ENCODE data around the gene CAMP.
A peak's percentile ranks its signal among the peaks of the same experiment; 100 is the strongest.

The CAMP gene

GRCh38 chr3:48232734-48233133, 9.4 kb downstream of the CAMP start:
- no peak for TF ChIP-seq Cebpa-rat (IDR thresholded peaks at IDR 0.05)

GRCh38 chr3:48233542-48233941, 10.2 kb downstream of the CAMP start:
- TF ChIP-seq Cebpa-rat (IDR thresholded peaks at IDR 0.05): no peak
- no peaks in the 10 kb centered on the region for H4K20me1 ChIP-seq
- peaks cover 25% of the 10 kb centered on the region for H3K4me1 ChIP-seq
- H3K36me3 ChIP-seq: no peaks in the 10 kb centered on the region
- no peak overlapping the region for H3K4me2 ChIP-seq
- no peak overlapping the region for H3K27ac ChIP-seq
- peaks cover 9% of the 10 kb centered on the region; the same call in 1 of the 2 replicates for H3K9me3 ChIP-seq
- H3K4me3 ChIP-seq: no peak overlapping the region
- no peak overlapping the region for H3K9ac ChIP-seq
- H3K27me3 ChIP-seq: no peaks in the 10 kb centered on the region

More at GRCh38 chr3:48232734-48233133, 9.4 kb downstream of the CAMP start:
- H4K20me1 ChIP-seq: no peaks in the 10 kb centered on the region
- H3K4me2 ChIP-seq: no peak overlapping the region
- no peak overlapping the region for H3K9ac ChIP-seq
- no peaks in the 10 kb centered on the region for H3K36me3 ChIP-seq
- peaks cover 25% of the 10 kb centered on the region for H3K4me1 ChIP-seq
- no peak overlapping the region for H3K4me3 ChIP-seq
- H3K27me3 ChIP-seq: no peaks in the 10 kb centered on the region
- no peak overlapping the region for H3K27ac ChIP-seq
- H3K9me3 ChIP-seq: peaks cover 9% of the 10 kb centered on the region; the same call in 1 of the 2 replicates

GRCh38 chr3:48236531-48236930, 13.2 kb downstream of the CAMP start:
- H3K4me3 ChIP-seq: no peak overlapping the region
- no peak for TF ChIP-seq Cebpa-rat (IDR thresholded peaks at IDR 0.05)
- no peaks in the 10 kb centered on the region for H3K36me3 ChIP-seq
- no peaks in the 10 kb centered on the region for H4K20me1 ChIP-seq
- no peaks in the 10 kb centered on the region for H3K27me3 ChIP-seq
- peaks cover 25% of the 10 kb centered on the region for H3K4me1 ChIP-seq
- H3K4me2 ChIP-seq: no peak overlapping the region
- H3K27ac ChIP-seq: no peak overlapping the region
- H3K9ac ChIP-seq: no peak overlapping the region
- H3K9me3 ChIP-seq: peaks cover 9% of the 10 kb centered on the region; the same call in 1 of the 2 replicates

GRCh38 chr3:48238531-48239085, 15.3 kb downstream of the CAMP start:
- Histone ChIP-seq H3K36me3 (no peaks in the 10 kb centered on the region), H3K4me2 (no peak overlapping the region), H3K4me1 (peaks cover 31% of the 10 kb centered on the region), H3K4me3 (no peak overlapping the region), H3K27me3 (no peaks in the 10 kb centered on the region), H3K27ac (no peak overlapping the region), H4K20me1 (no peaks in the 10 kb centered on the region; the same call in 1 of the 2 replicates), H3K9me3 (no peaks in the 10 kb centered on the region), H3K9ac (no peak overlapping the region)
- TF ChIP-seq Cebpa-rat (IDR thresholded peaks at IDR 0.05): no peak

GRCh38 chr3:48240000-48240963, 17.0 kb downstream of the CAMP start:
- H4K20me1 ChIP-seq: no peaks in the 10 kb centered on the region; the same call in 1 of the 2 replicates
- H3K4me3 ChIP-seq: peak overlapping the region; percentile 75
- H3K36me3 ChIP-seq: no peaks in the 10 kb centered on the region
- peak overlapping the region; percentile 81 for H3K9ac ChIP-seq
- no peaks in the 10 kb centered on the region for H3K27me3 ChIP-seq
- H3K27ac ChIP-seq: peak overlapping the region; percentile 77
- H3K4me2 ChIP-seq: peak overlapping the region; percentile 80
- no peak for TF ChIP-seq Cebpa-rat (IDR thresholded peaks at IDR 0.05)
- H3K4me1 ChIP-seq: peaks cover 43% of the 10 kb centered on the region
- no peaks in the 10 kb centered on the region for H3K9me3 ChIP-seq

GRCh38 chr3:48241796-48242455, 18.6 kb downstream of the CAMP start:
- Histone ChIP-seq H3K27ac (peak overlapping the region; percentile 77), H3K4me3 (peak overlapping the region; percentile 75), H3K9me3 (no peaks in the 10 kb centered on the region), H3K4me1 (peaks cover 43% of the 10 kb centered on the region), H3K36me3 (0 out of 2 replicates have a peak, but pooled peaks cover 4% of the 10 kb centered on the region), H3K27me3 (no peaks in the 10 kb centered on the region), H3K9ac (peak overlapping the region; percentile 81), H4K20me1 (no peaks in the 10 kb centered on the region; the same call in 1 of the 2 replicates), H3K4me2 (peak overlapping the region; percentile 80)
- 0 out of 2 replicates have a peak, but pooled peaks have one; percentile 50 for TF ChIP-seq Cebpa-rat (IDR thresholded peaks at IDR 0.05)

GRCh38 chr3:48243886-48244285, 20.6 kb downstream of the CAMP start:
- H4K20me1 ChIP-seq: no peaks in the 10 kb centered on the region; the same call in 1 of the 2 replicates
- no peak overlapping the region for H3K9ac ChIP-seq
- peaks cover 43% of the 10 kb centered on the region for H3K4me1 ChIP-seq
- TF ChIP-seq Cebpa-rat (IDR thresholded peaks at IDR 0.05): no peak
- H3K27ac ChIP-seq: no peak overlapping the region
- no peaks in the 10 kb centered on the region for H3K27me3 ChIP-seq
- no peaks in the 10 kb centered on the region for H3K9me3 ChIP-seq
- H3K4me3 ChIP-seq: no peak overlapping the region
- peak overlapping the region; percentile 26 for H3K4me2 ChIP-seq
- H3K36me3 ChIP-seq: peaks cover 21% of the 10 kb centered on the region

- H3K4me2 ChIP-seq: peak overlapping the region; percentile 26; the same call in 1 of the 2 replicates
- H3K9me3 ChIP-seq: no peaks in the 10 kb centered on the region
- H3K9ac ChIP-seq: no peak overlapping the region
- no peak for TF ChIP-seq Cebpa-rat (IDR thresholded peaks at IDR 0.05)
- no peak overlapping the region for H3K27ac ChIP-seq
- no peak overlapping the region for H3K4me3 ChIP-seq
- peaks cover 27% of the 10 kb centered on the region for H3K36me3 ChIP-seq
- H3K27me3 ChIP-seq: no peaks in the 10 kb centered on the region
- H4K20me1 ChIP-seq: no peaks in the 10 kb centered on the region; the same call in 1 of the 2 replicates
- H3K4me1 ChIP-seq: peaks cover 43% of the 10 kb centered on the region
Observed at GRCh38 chr3:48244461-48244860, 21.2 kb downstream of the CAMP start.

GRCh38 chr3:48245136-48245535, 21.8 kb downstream of the CAMP start:
- Histone ChIP-seq H3K27me3 (no peaks in the 10 kb centered on the region), H3K4me2 (no peak overlapping the region), H3K9ac (no peak overlapping the region), H4K20me1 (no peaks in the 10 kb centered on the region; the same call in 1 of the 2 replicates), H3K4me1 (peaks cover 40% of the 10 kb centered on the region), H3K27ac (no peak overlapping the region), H3K9me3 (no peaks in the 10 kb centered on the region), H3K4me3 (no peak overlapping the region), H3K36me3 (peaks cover 33% of the 10 kb centered on the region)
- no peak for TF ChIP-seq Cebpa-rat (IDR thresholded peaks at IDR 0.05)

Measured in BLaER1 (cell line).